ENCODE data around the gene SLX9.

GRCh38 chr21:45015469-45015860 lies 75.6 kb downstream of the SLX9 start:
- TF ChIP-seq CTCF (IDR thresholded peaks at IDR 0.05) (no peak), ZFX (IDR thresholded peaks at IDR 0.05; ENCODE audit: borderline replicate concordance) (no peak)
